Right cardiac atrium (tissue), 5 donors: ENCODE measurements around the gene SNTG2. TPM values are rescaled to one million over a fixed set of nuclear protein-coding genes. Genes with fewer than 3 reads are reported as not detected.
A peak's percentile ranks its signal among the peaks of the same experiment; 100 is the strongest.

ENCODE experiments used
- ATAC-seq, 2 donors: fragments of 200-7000 bp; cut with Tn5 transposase; one replicate each; pipeline versions ENCODE4 v1.8.0 to v1.9.1; 2020; ENCODE audit warnings: moderate library complexity in 2 of 2, mild to moderate bottlenecking in 1 of 2
- DNase-seq, 3 donors: peaks; one replicate each; pipeline ENCODE4 v3.0.0-alpha.2; 2020
- H3K27ac ChIP-seq: one replicate; pipeline ENCODE4 v1.5.1; 2013; ENCODE audit warnings: mild to moderate bottlenecking, low read length, control low read depth, moderate library complexity
- H3K27me3 ChIP-seq: one replicate; pipeline ENCODE4 v1.6.1; 2013; ENCODE audit not compliant: control insufficient read depth, insufficient read depth
- H3K4me1 ChIP-seq: one replicate; pipeline ENCODE4 v1.6.1; 2013; ENCODE audit warnings: low read length; ENCODE audit not compliant: control insufficient read depth, insufficient read depth
- H3K4me3 ChIP-seq: one replicate; pipeline ENCODE4 v1.5.1; 2013; ENCODE audit warnings: low read length, control low read depth
- H3K9me3 ChIP-seq: one replicate; pipeline ENCODE4 v1.6.1; 2013; ENCODE audit warnings: low read length; ENCODE audit not compliant: control insufficient read depth
- WGBS: extraction: QIAGEN DNeasy Blood & Tissue Kit; methylation state at CpG from one replicate; pipeline ENCODE4 v1.1.7; 2013; 5-methylcytosine and 5-hydroxymethylcytosine counted together
- intact Hi-C, 4 donors: fragments of 100-400 bp; cut with DNase I; formaldehyde crosslinking; loops; one replicate each; pipeline versions ENCODE4 v1.11.0 to v1.14.0; 2022 to 2023
- polyA plus RNA-seq: library from polyadenylated mRNA; stranded (reverse); fragments of 200-250 nt; gene quantifications from one replicate; pipeline ENCODE4 v1.2.3, GENCODE V29; 2013
- total RNA-seq, 4 donors: library from RNA; stranded (reverse); fragmentation: NEBNext Ultra II Directional; extraction: Animal tissue kit (Norgen Biotek cat#: 25700); gene quantifications; one replicate each; pipeline ENCODE4 v1.2.1, GENCODE V29; 2021
- donor health status: healthy with polysubstance abuse.
- donor health status: DM: no; HTN: yes; CAD: no.
- donor health status: DM: no; HTN: no; CAD: no.
- donor health status: DM: no; HTN: yes; CAD: no; lungs with severe emphysema.
- donor health status: DM: yes; HTN: yes; CAD: no.

SNTG2 gene
- total and polyA plus RNA-seq, 5 donors: 0.34 to 2.0 (median 0.93) TPM; not detected in 1

DNA sequence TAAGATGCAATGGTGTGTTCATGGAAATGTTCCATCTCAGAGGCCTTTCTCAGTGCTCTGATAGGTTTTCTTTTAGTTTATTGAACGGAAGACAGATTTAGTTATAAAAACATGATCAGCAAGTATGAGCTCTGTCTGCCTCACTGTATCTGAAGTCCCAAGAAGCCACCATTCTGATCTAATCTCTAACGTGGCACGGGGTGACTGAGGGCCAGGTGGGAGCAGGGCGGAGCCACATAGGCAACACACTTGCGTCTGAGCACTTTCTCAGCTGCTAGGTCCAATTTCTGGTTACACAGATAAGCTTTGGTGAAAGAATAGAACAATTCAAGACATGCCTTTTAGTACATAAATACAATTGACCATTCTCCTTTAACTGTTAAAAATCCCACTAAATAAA, 60.4 kb downstream of the SNTG2 start:
- Histone ChIP-seq H3K27me3 (no peaks in the 10 kb centered on the region), H3K9me3 (no peaks in the 10 kb centered on the region), H3K4me3 (no peak overlapping the region), H3K27ac (no peak overlapping the region), H3K4me1 (peaks cover 4% of the 10 kb centered on the region)
- intact Hi-C loops: no loop called here
- 57% methylated on average over 5 of the region's 5 CpGs for WGBS
- no peak for ATAC-seq
- no peak for DNase-seq

- 88% methylated on average over 7 of the region's 7 CpGs for WGBS
These were observed 61.3 kb downstream of the SNTG2 start for GRCh38 chr2:1011985-1012384.

GRCh38 chr2:1014802-1015201, 64.2 kb downstream of the SNTG2 start:
- no peak for DNase-seq
- no peaks in the 10 kb centered on the region for H3K9me3 ChIP-seq
- no peaks in the 10 kb centered on the region for H3K27me3 ChIP-seq
- 79% methylated on average over 12 of the region's 12 CpGs for WGBS
- H3K4me1 ChIP-seq: peaks cover 5% of the 10 kb centered on the region
- intact Hi-C loops: no loop called here
- ATAC-seq: no peak
- no peak overlapping the region for H3K27ac ChIP-seq
- no peak overlapping the region for H3K4me3 ChIP-seq

More at GRCh38 chr2:1011985-1012384, 61.3 kb downstream of the SNTG2 start:
- intact Hi-C loops: no loop called here
- Histone ChIP-seq H3K27me3 (no peaks in the 10 kb centered on the region), H3K27ac (no peak overlapping the region), H3K4me1 (peaks cover 5% of the 10 kb centered on the region), H3K9me3 (no peaks in the 10 kb centered on the region), H3K4me3 (no peak overlapping the region)
- ATAC-seq: no peak
- DNase-seq: no peak

- DNase-seq (no peak), ATAC-seq (no peak)
- H3K4me3 ChIP-seq: no peak overlapping the region
- no peaks in the 10 kb centered on the region for H3K9me3 ChIP-seq
- peaks cover 1% of the 10 kb centered on the region for H3K4me1 ChIP-seq
- intact Hi-C loops: no loop called here
- 82% methylated on average over 8 of the region's 8 CpGs for WGBS
- H3K27me3 ChIP-seq: no peaks in the 10 kb centered on the region
- H3K27ac ChIP-seq: no peak overlapping the region
These were observed 65.9 kb downstream of the SNTG2 start for GRCh38 chr2:1016500-1016899.

DNA sequence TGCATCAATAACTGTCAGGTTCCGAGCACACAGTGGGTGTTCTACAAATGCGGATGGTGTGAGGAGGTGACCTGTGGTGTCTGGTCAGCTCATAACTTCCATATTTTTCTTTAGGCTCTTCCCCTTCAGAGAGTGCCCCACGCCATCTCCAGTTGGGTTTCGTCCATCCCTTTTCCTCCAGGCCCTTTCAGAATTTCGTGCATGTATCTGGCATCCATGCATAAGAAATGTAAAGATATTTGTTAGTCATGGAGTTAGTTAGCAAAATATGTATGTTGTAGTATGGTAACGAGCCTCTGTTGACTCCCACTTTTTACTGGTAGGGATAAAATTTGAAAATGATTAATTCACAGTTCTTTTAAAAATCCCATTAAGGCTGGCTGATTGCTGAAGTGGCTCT, 67.2 kb downstream of the SNTG2 start:
- 73% methylated on average over 6 of the region's 6 CpGs for WGBS

GRCh38 chr2:1020206-1020605, 69.6 kb downstream of the SNTG2 start:
- Histone ChIP-seq H3K9me3 (no peaks in the 10 kb centered on the region), H3K4me3 (no peak overlapping the region), H3K27ac (no peak overlapping the region), H3K27me3 (no peaks in the 10 kb centered on the region), H3K4me1 (peaks cover 1% of the 10 kb centered on the region)
- intact Hi-C loops: no loop called here
- 62% methylated on average over 3 of the region's 3 CpGs for WGBS
- ATAC-seq (no peak), DNase-seq (peak in 1 of 3 donors; percentile 26)

More for the DNA sequence above, 67.2 kb downstream of the SNTG2 start:
- H3K4me1 ChIP-seq: peaks cover 1% of the 10 kb centered on the region
- no peak overlapping the region for H3K27ac ChIP-seq
- DNase-seq (no peak), ATAC-seq (no peak)
- no peak overlapping the region for H3K4me3 ChIP-seq
- intact Hi-C loops: no loop called here
- no peaks in the 10 kb centered on the region for H3K9me3 ChIP-seq
- H3K27me3 ChIP-seq: no peaks in the 10 kb centered on the region

DNA sequence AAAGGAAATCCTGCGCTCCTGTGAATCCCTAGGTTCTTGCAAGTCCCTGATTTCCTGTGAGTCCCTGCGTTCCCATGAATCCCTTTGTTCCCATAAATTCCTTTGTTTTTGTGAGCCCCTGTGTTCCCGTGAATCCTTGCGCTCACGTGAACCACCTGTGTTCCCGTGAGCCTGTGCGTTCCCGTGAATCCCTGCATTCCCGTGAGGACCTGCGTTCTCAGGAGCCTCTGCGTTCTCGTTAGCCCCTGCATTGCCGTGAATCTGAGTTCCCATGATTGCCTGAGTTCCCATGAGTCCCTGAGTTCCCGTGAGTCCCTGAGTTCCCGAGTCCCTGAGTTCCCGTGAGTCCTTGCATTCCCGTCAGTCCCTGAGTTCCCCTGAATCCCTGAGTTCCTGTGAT, 71.5 kb downstream of the SNTG2 start:
- WGBS: 89% methylated on average over 17 of the region's 17 CpGs
- Histone ChIP-seq H3K4me1 (no peaks in the 10 kb centered on the region), H3K27ac (no peak overlapping the region), H3K27me3 (no peaks in the 10 kb centered on the region), H3K9me3 (no peaks in the 10 kb centered on the region), H3K4me3 (no peak overlapping the region)
- ATAC-seq (no peak), DNase-seq (no peak)
- intact Hi-C loops: no loop called here

- intact Hi-C loops: no loop called here
- no peak overlapping the region for H3K27ac ChIP-seq
- DNase-seq (no peak), ATAC-seq (no peak)
- no peaks in the 10 kb centered on the region for H3K27me3 ChIP-seq
- 53% methylated on average over 4 of the region's 4 CpGs for WGBS
- H3K9me3 ChIP-seq: no peaks in the 10 kb centered on the region
- H3K4me3 ChIP-seq: no peak overlapping the region
- no peaks in the 10 kb centered on the region for H3K4me1 ChIP-seq
These were observed 74.3 kb downstream of the SNTG2 start for GRCh38 chr2:1024981-1025380.

DNA sequence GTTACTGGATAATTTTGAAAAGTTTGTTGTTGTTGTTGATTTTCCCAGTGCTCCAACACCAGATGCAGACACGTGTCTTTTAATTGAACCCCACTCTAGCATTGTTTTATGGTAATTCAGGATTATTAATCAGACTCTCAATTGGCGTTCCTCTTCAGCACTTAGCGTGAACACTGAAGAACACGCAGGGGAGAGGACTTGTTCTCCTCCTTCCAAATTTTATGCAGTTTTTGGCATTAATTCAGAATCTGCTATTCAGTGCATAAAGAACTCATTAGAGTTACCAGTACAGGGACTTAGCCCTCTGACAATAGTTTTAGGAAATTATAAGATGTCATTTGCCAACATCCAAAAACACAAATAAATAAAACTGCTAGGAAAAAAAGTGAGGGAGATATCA, 75.5 kb downstream of the SNTG2 start:
- Histone ChIP-seq H3K27me3 (no peaks in the 10 kb centered on the region), H3K4me1 (no peaks in the 10 kb centered on the region), H3K27ac (no peak overlapping the region), H3K4me3 (no peak overlapping the region), H3K9me3 (no peaks in the 10 kb centered on the region)
- intact Hi-C loops: no loop called here
- ATAC-seq (no peak), DNase-seq (no peak)
- 47% methylated on average over 4 of the region's 4 CpGs for WGBS

- intact Hi-C loops: no loop called here
- ATAC-seq (no peak), DNase-seq (no peak)
- Histone ChIP-seq H3K9me3 (no peaks in the 10 kb centered on the region), H3K4me3 (no peak overlapping the region), H3K4me1 (no peaks in the 10 kb centered on the region), H3K27ac (no peak overlapping the region), H3K27me3 (no peaks in the 10 kb centered on the region)
- WGBS: 85% methylated on average over 8 of the region's 8 CpGs
These were observed 78.2 kb downstream of the SNTG2 start for GRCh38 chr2:1028831-1029230.

GRCh38 chr2:1032030-1032429, 81.4 kb downstream of the SNTG2 start:
- Histone ChIP-seq H3K27ac (no peak overlapping the region), H3K27me3 (peaks cover 2% of the 10 kb centered on the region), H3K9me3 (no peaks in the 10 kb centered on the region), H3K4me1 (no peaks in the 10 kb centered on the region), H3K4me3 (no peak overlapping the region)
- ATAC-seq (no peak), DNase-seq (no peak)
- 84% methylated on average over 13 of the region's 13 CpGs for WGBS
- intact Hi-C loops: no loop called here

DNA sequence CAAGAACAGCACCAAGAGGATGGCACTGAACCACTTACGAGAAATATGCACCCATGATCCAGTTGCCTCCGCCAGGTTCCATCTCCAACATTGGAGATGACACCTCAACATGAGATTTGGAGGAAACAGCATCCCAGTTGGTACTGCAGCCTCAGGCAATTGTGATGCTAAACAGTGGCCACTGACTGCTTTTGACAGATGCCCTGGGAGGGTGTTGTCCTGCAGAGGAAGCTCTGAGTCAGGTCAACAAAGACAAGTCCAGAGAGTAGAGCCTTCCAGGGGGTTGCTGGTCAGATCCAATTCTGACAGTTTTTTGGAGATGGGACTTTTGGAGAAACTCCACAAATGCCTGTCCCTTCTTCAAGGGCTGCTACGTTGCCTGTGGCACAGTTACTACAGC, 82.4 kb downstream of the SNTG2 start:
- 79% methylated on average over 3 of the region's 3 CpGs for WGBS
- no peak overlapping the region for H3K4me3 ChIP-seq
- peaks cover 2% of the 10 kb centered on the region for H3K27me3 ChIP-seq
- H3K9me3 ChIP-seq: no peaks in the 10 kb centered on the region
- no peak for ATAC-seq
- DNase-seq: no peak
- H3K4me1 ChIP-seq: no peaks in the 10 kb centered on the region
- intact Hi-C loops: no loop called here
- no peak overlapping the region for H3K27ac ChIP-seq
